Ectodermal cell (in vitro differentiated cells): ENCODE measurements around the gene CYP1A1.
"Not testable (repeated sequence)": the region's sequence is repeated elsewhere in the genome, so short reads cannot be mapped to it uniquely, and the experiment has no call there.

Experiments used
- H3K27ac ChIP-seq: 2 replicates; pipeline ENCODE4 v1.7.0; 2013; ENCODE audit warnings: mild to moderate bottlenecking, low read depth, low read length; ENCODE audit not compliant: insufficient read depth, poor library complexity, severe bottlenecking
- H3K27me3 ChIP-seq: 2 replicates; pipeline ENCODE4 v1.7.0; 2013; ENCODE audit warnings: mild to moderate bottlenecking, low read length; ENCODE audit not compliant: insufficient read depth, control insufficient read depth, poor library complexity, severe bottlenecking
- H3K36me3 ChIP-seq: one replicate; pipeline ENCODE4 v1.7.0; 2013; ENCODE audit warnings: low read length; ENCODE audit not compliant: control insufficient read depth, insufficient read depth
- H3K4me1 ChIP-seq: one replicate; pipeline ENCODE4 v1.7.0; 2013; ENCODE audit warnings: low read length; ENCODE audit not compliant: control insufficient read depth, insufficient read depth
- H3K4me3 ChIP-seq: 2 replicates; pipeline ENCODE4 v1.7.0; 2013; ENCODE audit warnings: low read depth, low read length, control low read depth; ENCODE audit not compliant: insufficient read depth
- H3K9me3 ChIP-seq: 2 replicates; pipeline ENCODE4 v1.7.0; 2013; ENCODE audit warnings: mild to moderate bottlenecking, low read length, moderate library complexity; ENCODE audit not compliant: control insufficient read depth
- WGBS, 2 experiments: methylation state at CpG; one replicate each; pipeline ENCODE4 v1.1.7; 2013; ENCODE audit warnings: missing lambda C conversion rate in 2 of 2; 5-methylcytosine and 5-hydroxymethylcytosine counted together

Gene CYP1A1

GRCh38 chr15:74742422-74742821 lies 17.1 kb upstream of the CYP1A1 start:
- H3K9me3 ChIP-seq: no peaks in the 10 kb centered on the region
- WGBS, 2 experiments: 92% methylated on average over 5 of the region's 5 CpGs
- H3K36me3 ChIP-seq: no peaks in the 10 kb centered on the region
- no peak overlapping the region for H3K27ac ChIP-seq
- H3K4me1 ChIP-seq: no peaks in the 10 kb centered on the region
- H3K27me3 ChIP-seq: peaks cover 19% of the 10 kb centered on the region
- no peak overlapping the region for H3K4me3 ChIP-seq

- not testable (repeated sequence) for H3K9me3 ChIP-seq, H3K27ac ChIP-seq, H3K4me3 ChIP-seq, H3K4me1 ChIP-seq, H3K36me3 ChIP-seq
- WGBS, 2 experiments: 81 to 88% methylated on average over 5 of the region's 5 CpGs
- H3K27me3 ChIP-seq: peaks cover 10% of the 10 kb centered on the region
These were observed 12.9 kb upstream of the CYP1A1 start for GRCh38 chr15:74738239-74738638.

- Histone ChIP-seq H3K4me1 (no peaks in the 10 kb centered on the region), H3K4me3 (no peak overlapping the region), H3K27me3 (peaks cover 26% of the 10 kb centered on the region), H3K36me3 (no peaks in the 10 kb centered on the region), H3K27ac (no peak overlapping the region), H3K9me3 (no peaks in the 10 kb centered on the region)
- WGBS, 2 experiments: 94 to 95% methylated on average over 3 of the region's 3 CpGs
These were observed 10.0 kb upstream of the CYP1A1 start for GRCh38 chr15:74735305-74735704.

- Histone ChIP-seq H3K9me3 (no peaks in the 10 kb centered on the region), H3K36me3 (no peaks in the 10 kb centered on the region), H3K4me3 (no peak overlapping the region), H3K4me1 (no peaks in the 10 kb centered on the region), H3K27me3 (peaks cover 31% of the 10 kb centered on the region), H3K27ac (no peak overlapping the region)
- 91 to 94% methylated on average over 3 of the region's 3 CpGs for WGBS, 2 experiments
These were observed 7.9 kb upstream of the CYP1A1 start for GRCh38 chr15:74733269-74733668.

GRCh38 chr15:74732846-74733245 lies 7.5 kb upstream of the CYP1A1 start:
- 91 to 96% methylated on average over 5 of the region's 5 CpGs for WGBS, 2 experiments
- peaks cover 32% of the 10 kb centered on the region for H3K27me3 ChIP-seq
- H3K4me3 ChIP-seq: no peak overlapping the region

GRCh38 chr15:74730619-74731316 lies 5.4 kb upstream of the CYP1A1 start:
- no peaks in the 10 kb centered on the region for H3K9me3 ChIP-seq
- H3K4me1 ChIP-seq: no peaks in the 10 kb centered on the region
- no peak overlapping the region for H3K4me3 ChIP-seq
- 91 to 92% methylated on average over 7 of the region's 7 CpGs for WGBS, 2 experiments
- H3K27ac ChIP-seq: no peak overlapping the region
- H3K36me3 ChIP-seq: no peaks in the 10 kb centered on the region
- H3K27me3 ChIP-seq: peaks cover 48% of the 10 kb centered on the region

More at GRCh38 chr15:74732846-74733245, 7.5 kb upstream of the CYP1A1 start:
- no peak overlapping the region for H3K27ac ChIP-seq
- H3K9me3 ChIP-seq: no peaks in the 10 kb centered on the region
- H3K4me1 ChIP-seq: no peaks in the 10 kb centered on the region
- H3K36me3 ChIP-seq: no peaks in the 10 kb centered on the region

GRCh38 chr15:74729372-74729771 lies 4.0 kb upstream of the CYP1A1 start:
- H3K27me3 ChIP-seq: peaks cover 59% of the 10 kb centered on the region
- not testable (repeated sequence) for H3K9me3 ChIP-seq, H3K4me1 ChIP-seq, H3K36me3 ChIP-seq, H3K27ac ChIP-seq, H3K4me3 ChIP-seq
- 67 to 71% methylated on average over 5 to 6 of the region's 6 CpGs for WGBS, 2 experiments

GRCh38 chr15:74728699-74729098 lies 3.4 kb upstream of the CYP1A1 start:
- H3K4me1 ChIP-seq, H3K36me3 ChIP-seq, H3K4me3 ChIP-seq, H3K27ac ChIP-seq, H3K9me3 ChIP-seq: not testable (repeated sequence)
- H3K27me3 ChIP-seq: peaks cover 57% of the 10 kb centered on the region
- 97 to 98% methylated on average over 21 to 22 of the region's 30 CpGs for WGBS, 2 experiments

GRCh38 chr15:74727727-74728126 lies 2.4 kb upstream of the CYP1A1 start:
- H3K9me3 ChIP-seq: no peaks in the 10 kb centered on the region
- H3K27ac ChIP-seq: no peak overlapping the region
- H3K4me1 ChIP-seq: no peaks in the 10 kb centered on the region
- no peaks in the 10 kb centered on the region for H3K36me3 ChIP-seq
- 91 to 95% methylated on average over 7 of the region's 7 CpGs for WGBS, 2 experiments
- H3K4me3 ChIP-seq: no peak overlapping the region
- peaks cover 57% of the 10 kb centered on the region for H3K27me3 ChIP-seq

GRCh38 chr15:74726774-74727164 lies 1.4 kb upstream of the CYP1A1 start:
- WGBS, 2 experiments: 80 to 82% methylated on average over 24 of the region's 24 CpGs
- no peaks in the 10 kb centered on the region for H3K4me1 ChIP-seq
- H3K4me3 ChIP-seq: no peak overlapping the region
- peaks cover 54% of the 10 kb centered on the region for H3K27me3 ChIP-seq
- no peaks in the 10 kb centered on the region for H3K36me3 ChIP-seq
- no peak overlapping the region for H3K27ac ChIP-seq
- H3K9me3 ChIP-seq: no peaks in the 10 kb centered on the region
